Measurements from ENCODE around the gene TTC36.
"Not testable (repeated sequence)": the region's sequence is repeated elsewhere in the genome, so short reads cannot be mapped to it uniquely, and the experiment has no call there.

TTC36 gene

GRCh38 chr11:118527109-118527508 is at the start of gene TTC36:
Gene TTC36 (plus strand): TSS chr11:118527474. CDS start chr11:118527495, 21 bp downstream.
- DNase-seq: no peak

GRCh38 chr11:118481238-118481637 is 46.0 kb upstream of the TTC36 start:
- not testable (repeated sequence) for DNase-seq

- no peak for DNase-seq
These were observed 42.9 kb upstream of the TTC36 start for GRCh38 chr11:118484405-118484804.

- DNase-seq: no peak
These were observed 42.0 kb upstream of the TTC36 start for GRCh38 chr11:118485273-118485672.

- no peak for DNase-seq
These were observed 38.7 kb upstream of the TTC36 start for GRCh38 chr11:118488480-118489109.

- no peak for DNase-seq
These were observed 36.2 kb upstream of the TTC36 start for GRCh38 chr11:118491041-118491440.

GRCh38 chr11:118497831-118498230 is 29.4 kb upstream of the TTC36 start:
- DNase-seq: no peak

- DNase-seq: no peak
These were observed 24.1 kb upstream of the TTC36 start for GRCh38 chr11:118503216-118503615.

- DNase-seq: no peak
These were observed 15.7 kb upstream of the TTC36 start for GRCh38 chr11:118511601-118512000.

- DNase-seq: no peak
These were observed 13.2 kb upstream of the TTC36 start for GRCh38 chr11:118514103-118514502.

GRCh38 chr11:118519549-118519948 is 7.7 kb upstream of the TTC36 start:
- no peak for DNase-seq

- no peak for DNase-seq
These were observed 5.4 kb upstream of the TTC36 start for GRCh38 chr11:118521892-118522311.

GRCh38 chr11:118522571-118523072 is 4.7 kb upstream of the TTC36 start:
- DNase-seq: no peak

GRCh38 chr11:118524356-118524755 is 2.9 kb upstream of the TTC36 start:
- no peak for DNase-seq

GRCh38 chr11:118524757-118525470 is 2.4 kb upstream of the TTC36 start:
- no peak for DNase-seq

- DNase-seq: no peak
These were observed 586 bp upstream of the TTC36 start for GRCh38 chr11:118526688-118527087.

GRCh38 chr11:118528511-118528910 is 1.2 kb downstream of the TTC36 start:
- no peak for DNase-seq

- DNase-seq: no peak
These were observed 2.4 kb downstream of the TTC36 start for GRCh38 chr11:118529584-118530175.

GRCh38 chr11:118530180-118530682 is 3.0 kb downstream of the TTC36 start:
- DNase-seq: no peak

GRCh38 chr11:118530683-118531596 is 3.7 kb downstream of the TTC36 start, which contains the start of gene TMEM25:
Gene TMEM25 (plus strand): TSS chr11:118531192. CDS start chr11:118531802, 610 bp downstream.
- DNase-seq: no peak

GRCh38 chr11:118531597-118532084 is 4.4 kb downstream of the TTC36 start:
- DNase-seq: no peak

GRCh38 chr11:118532091-118532490 is 4.8 kb downstream of the TTC36 start:
- no peak for DNase-seq

Data from SIG-M5 (cell line).